ENCODE measurements around the gene SLC4A2.

Gene SLC4A2

GRCh38 chr7:151079199-151079910 lies 20.0 kb downstream of the SLC4A2 start:
- H3K4me3 ChIP-seq (ENCODE audit: low read depth, low read length) = peak overlapping the region; percentile 84

GRCh38 chr7:151080067-151080521 lies 20.7 kb downstream of the SLC4A2 start:
- peak overlapping the region; percentile 84 for H3K4me3 ChIP-seq (ENCODE audit: low read depth, low read length)

GRCh38 chr7:151080522-151081169 lies 21.3 kb downstream of the SLC4A2 start, which contains the start of gene FASTK:
Gene FASTK (minus strand): TSS chr7:151080809. CDS start chr7:151080766, 43 bp downstream.
- H3K4me3 ChIP-seq (ENCODE audit: low read depth, low read length) = peak within 1 kb of the TSS; percentile 84

GRCh38 chr7:151081170-151082101 lies 22.0 kb downstream of the SLC4A2 start:
- peak overlapping the region; percentile 84 for H3K4me3 ChIP-seq (ENCODE audit: low read depth, low read length)

GRCh38 chr7:151082141-151083070 lies 23.0 kb downstream of the SLC4A2 start:
- peak overlapping the region; percentile 39 for H3K4me3 ChIP-seq (ENCODE audit: low read depth, low read length)

GRCh38 chr7:151083071-151083823 lies 23.9 kb downstream of the SLC4A2 start, which contains the start of gene TMUB1:
Gene TMUB1 (minus strand): TSS chr7:151083493. CDS start chr7:151082563, 930 bp downstream.
- H3K4me3 ChIP-seq (ENCODE audit: low read depth, low read length) = peak within 1 kb of the TSS; percentile 39

GRCh38 chr7:151083824-151084160 lies 24.4 kb downstream of the SLC4A2 start:
- H3K4me3 ChIP-seq (ENCODE audit: low read depth, low read length) = peak overlapping the region; percentile 39

- H3K4me3 ChIP-seq (ENCODE audit: low read depth, low read length) = peak overlapping the region; percentile 58
These were observed 25.9 kb downstream of the SLC4A2 start for GRCh38 chr7:151085329-151085690.

- peak within 1 kb of the TSS; percentile 65 for H3K4me3 ChIP-seq (ENCODE audit: low read depth, low read length)
These were observed 26.6 kb downstream of the SLC4A2 start, which contains the start of gene AGAP3 for GRCh38 chr7:151085691-151086620. Gene AGAP3 (plus strand): TSS chr7:151086475. CDS start chr7:151086742, 267 bp downstream.

GRCh38 chr7:151086802-151087244 lies 27.4 kb downstream of the SLC4A2 start:
- H3K4me3 ChIP-seq (ENCODE audit: low read depth, low read length) = peak overlapping the region; percentile 65

- peak overlapping the region; percentile 65 for H3K4me3 ChIP-seq (ENCODE audit: low read depth, low read length)
These were observed 28.0 kb downstream of the SLC4A2 start for GRCh38 chr7:151087245-151088018.

- H3K4me3 ChIP-seq (ENCODE audit: low read depth, low read length) = peak overlapping the region; percentile 65
These were observed 28.8 kb downstream of the SLC4A2 start for GRCh38 chr7:151088019-151088855.

- no peak overlapping the region for H3K4me3 ChIP-seq (ENCODE audit: low read depth, low read length)
These were observed 29.7 kb downstream of the SLC4A2 start for GRCh38 chr7:151088856-151089699.

GRCh38 chr7:151089893-151090730 lies 30.7 kb downstream of the SLC4A2 start:
- H3K4me3 ChIP-seq (ENCODE audit: low read depth, low read length) = no peak overlapping the region

GRCh38 chr7:151091003-151091402 lies 31.6 kb downstream of the SLC4A2 start:
- no peak overlapping the region for H3K4me3 ChIP-seq (ENCODE audit: low read depth, low read length)
